CD4-positive, alpha-beta T cell treated with Interleukin-2 at 100 ng/mL for 4 hours (primary cell): ENCODE data around the gene ARF5.

ENCODE experiments used
- DNase-seq: peaks from one replicate; pipeline ENCODE4 v3.0.0-alpha.2; 2020; ENCODE audit warnings: low spot score

Gene ARF5

GRCh38 chr7:127588697-127589482, 679 bp downstream of the ARF5 start:
- peak; percentile 32 for DNase-seq

- DNase-seq: no peak
These were observed 1.7 kb downstream of the ARF5 start for GRCh38 chr7:127589896-127590295.

- DNase-seq: no peak
These were observed 3.0 kb downstream of the ARF5 start for GRCh38 chr7:127591189-127591588.

- DNase-seq: no peak
These were observed 3.4 kb downstream of the ARF5 start for GRCh38 chr7:127591591-127591990.

GRCh38 chr7:127592550-127592949, 4.3 kb downstream of the ARF5 start:
- DNase-seq: no peak

GRCh38 chr7:127594490-127594889, 6.3 kb downstream of the ARF5 start:
- DNase-seq: no peak

- DNase-seq: no peak
These were observed 7.5 kb downstream of the ARF5 start for GRCh38 chr7:127595737-127596136.

- DNase-seq: no peak
These were observed 10.1 kb downstream of the ARF5 start for GRCh38 chr7:127598318-127598717.

GRCh38 chr7:127600885-127601284, 12.7 kb downstream of the ARF5 start:
- no peak for DNase-seq

- DNase-seq: no peak
These were observed 20.2 kb downstream of the ARF5 start for GRCh38 chr7:127608446-127608845.

- DNase-seq: no peak
These were observed 21.1 kb downstream of the ARF5 start for GRCh38 chr7:127609297-127609696.

- DNase-seq: no peak
These were observed 24.1 kb downstream of the ARF5 start for GRCh38 chr7:127612263-127612662.

GRCh38 chr7:127616724-127617123, 28.5 kb downstream of the ARF5 start:
- DNase-seq: no peak

GRCh38 chr7:127618042-127618441, 29.8 kb downstream of the ARF5 start, which contains the start of gene PAX4:
TSS of gene PAX4 (minus strand) at chr7:127618142. CDS start at chr7:127615928, 2,214 bp downstream.
- DNase-seq: no peak

- DNase-seq: no peak
These were observed 30.6 kb downstream of the ARF5 start for GRCh38 chr7:127618775-127619174.

GRCh38 chr7:127619681-127620405, 31.6 kb downstream of the ARF5 start:
- no peak for DNase-seq

- DNase-seq: no peak
These were observed 32.4 kb downstream of the ARF5 start for GRCh38 chr7:127620406-127621233.

- no peak for DNase-seq
These were observed 37.1 kb downstream of the ARF5 start for GRCh38 chr7:127625331-127625730.

GRCh38 chr7:127628445-127628844, 40.2 kb downstream of the ARF5 start:
- DNase-seq: no peak

- DNase-seq: peak; percentile 12
These were observed 41.1 kb downstream of the ARF5 start for GRCh38 chr7:127629268-127629854.

GRCh38 chr7:127632276-127632910, 44.2 kb downstream of the ARF5 start:
- DNase-seq: no peak
